Right renal pelvis (tissue), 4 donors: ENCODE measurements around the gene GRID2. TPM values are rescaled to one million over a fixed set of nuclear protein-coding genes. Genes with fewer than 3 reads are reported as not detected.

Source experiments
- DNase-seq, 4 donors: peaks; one replicate each; pipeline ENCODE4 v3.0.0-alpha.2; 2013; ENCODE audit warnings: low read depth in 4 of 4, low spot score in 3 of 4, missing footprints in 1 of 4
- polyA plus RNA-seq, 4 donors: library from polyadenylated mRNA; unstranded; fragments of 120-200 nt; gene quantifications; one replicate each; pipeline ENCODE4 v1.2.1, GENCODE V29; 2013; ENCODE audit not compliant: insufficient read length in 4 of 4

Gene GRID2
- polyA plus RNA-seq, 4 donors = 2.6 to 7.4 (median 5.5) TPM

GRCh38 chr4:93031431-93032098, 727.8 kb downstream of the GRID2 start:
- DNase-seq = no peak

GRCh38 chr4:93042746-93043145, 739.0 kb downstream of the GRID2 start:
- no peak for DNase-seq

GRCh38 chr4:93053140-93053539, 749.4 kb downstream of the GRID2 start:
- no peak for DNase-seq

GRCh38 chr4:93061826-93062225, 758.1 kb downstream of the GRID2 start:
- DNase-seq = no peak

GRCh38 chr4:93063325-93063724, 759.6 kb downstream of the GRID2 start:
- no peak for DNase-seq

- DNase-seq = no peak
Measured at GRCh38 chr4:93065790-93066189, 762.0 kb downstream of the GRID2 start.

- DNase-seq = no peak
Measured at GRCh38 chr4:93066749-93067148, 763.0 kb downstream of the GRID2 start.

- no peak for DNase-seq
Measured at GRCh38 chr4:93072292-93072691, 768.5 kb downstream of the GRID2 start.

GRCh38 chr4:93080316-93080715, 776.5 kb downstream of the GRID2 start:
- no peak for DNase-seq

- no peak for DNase-seq
Measured at GRCh38 chr4:93084599-93085305, 781.0 kb downstream of the GRID2 start.

GRCh38 chr4:93086356-93086755, 782.6 kb downstream of the GRID2 start:
- no peak for DNase-seq

GRCh38 chr4:93092765-93093164, 789.0 kb downstream of the GRID2 start:
- DNase-seq = no peak

GRCh38 chr4:93103042-93103441, 799.3 kb downstream of the GRID2 start:
- no peak for DNase-seq

GRCh38 chr4:93116624-93117023, 812.9 kb downstream of the GRID2 start:
- DNase-seq = no peak

GRCh38 chr4:93127489-93127888, 823.7 kb downstream of the GRID2 start:
- DNase-seq = no peak

- DNase-seq = no peak
Measured at GRCh38 chr4:93132631-93133030, 828.9 kb downstream of the GRID2 start.

GRCh38 chr4:93139118-93139517, 835.4 kb downstream of the GRID2 start:
- DNase-seq = no peak

GRCh38 chr4:93143902-93144301, 840.1 kb downstream of the GRID2 start:
- no peak for DNase-seq

GRCh38 chr4:93144644-93145043, 840.9 kb downstream of the GRID2 start:
- no peak for DNase-seq

GRCh38 chr4:93147524-93148212, 843.9 kb downstream of the GRID2 start:
- DNase-seq = peak in 3 of 4 donors; percentile 2 to 29 (median 28)

- DNase-seq = no peak
Measured at GRCh38 chr4:93152491-93152890, 848.7 kb downstream of the GRID2 start.

- DNase-seq = no peak
Measured at GRCh38 chr4:93157986-93158385, 854.2 kb downstream of the GRID2 start.
